HG03520 (cell line): Measurements from ENCODE around the gene ESRRG.

ENCODE experiments used
- ATAC-seq: cut with Tn5 transposase; IDR thresholded peaks from one replicate; pipeline ENCODE4 v1.9.1; 2021; ENCODE audit warnings: mild to moderate bottlenecking, moderate library complexity; ENCODE audit not compliant: unreplicated experiment

ESRRG gene

GRCh38 chr1:216457356-216457755 lies 265.9 kb downstream of the ESRRG start:
- no peak for ATAC-seq

DNA sequence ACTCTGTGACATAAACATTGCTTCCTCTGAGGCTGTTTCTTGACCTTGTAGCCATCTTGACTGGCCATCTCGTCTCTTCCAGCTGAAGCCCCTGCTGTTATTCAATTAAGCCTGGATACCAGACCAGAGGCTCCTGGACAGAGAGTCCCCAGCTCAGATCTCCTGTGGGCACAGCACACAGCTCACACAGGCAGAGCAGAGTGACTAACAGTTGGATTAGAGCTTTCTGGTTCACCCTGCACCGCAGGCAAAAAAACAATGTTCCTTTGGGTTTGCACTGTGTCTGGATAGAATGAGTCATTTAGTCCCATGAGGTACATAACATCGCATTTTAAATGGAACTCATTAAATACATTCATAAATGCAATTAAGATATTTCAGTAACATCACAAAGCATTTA lies 266.5 kb downstream of the ESRRG start:
- ATAC-seq = no peak

- ATAC-seq = no peak
Measured at GRCh38 chr1:216453777-216454176, 269.5 kb downstream of the ESRRG start.
